GM21381 (cell line): ENCODE results near the gene TLR1.
A peak's percentile ranks its signal among the peaks of the same experiment; 100 is the strongest.
"Not testable (repeated sequence)": the region's sequence is repeated elsewhere in the genome, so short reads cannot be mapped to it uniquely, and the experiment has no call there.

Experiments used
- ATAC-seq: cut with Tn5 transposase; IDR thresholded peaks from one replicate; pipeline ENCODE4 v1.9.1; 2021; ENCODE audit warnings: mild to moderate bottlenecking, moderate library complexity; ENCODE audit not compliant: unreplicated experiment

TLR1 gene

GRCh38 chr4:38780833-38781484 lies 23.6 kb downstream of the TLR1 start:
- ATAC-seq: no peak

GRCh38 chr4:38779790-38780189 lies 24.8 kb downstream of the TLR1 start:
- ATAC-seq: no peak

- not testable (repeated sequence) for ATAC-seq
These were observed 26.7 kb downstream of the TLR1 start for GRCh38 chr4:38777925-38778324.

GRCh38 chr4:38775326-38775725 lies 29.3 kb downstream of the TLR1 start:
- no peak for ATAC-seq

- no peak for ATAC-seq
These were observed 30.2 kb downstream of the TLR1 start for GRCh38 chr4:38774181-38774955.

- ATAC-seq: not testable (repeated sequence)
These were observed 34.3 kb downstream of the TLR1 start for GRCh38 chr4:38770281-38770680.

GRCh38 chr4:38769857-38770256 lies 34.7 kb downstream of the TLR1 start:
- ATAC-seq: no peak

- ATAC-seq: no peak
These were observed 35.1 kb downstream of the TLR1 start for GRCh38 chr4:38769441-38769840.

- ATAC-seq: no peak
These were observed 35.6 kb downstream of the TLR1 start for GRCh38 chr4:38768968-38769394.

GRCh38 chr4:38766940-38767339 lies 37.7 kb downstream of the TLR1 start:
- ATAC-seq: not testable (repeated sequence)

- ATAC-seq: no peak
These were observed 39.2 kb downstream of the TLR1 start for GRCh38 chr4:38765382-38765781.

- no peak for ATAC-seq
These were observed 40.3 kb downstream of the TLR1 start for GRCh38 chr4:38764277-38764676.

GRCh38 chr4:38762560-38762959 lies 42.0 kb downstream of the TLR1 start:
- peak; percentile 35 for ATAC-seq

GRCh38 chr4:38759790-38760122 lies 44.8 kb downstream of the TLR1 start:
- ATAC-seq: no peak

GRCh38 chr4:38759113-38759789 lies 45.3 kb downstream of the TLR1 start:
- ATAC-seq: no peak

GRCh38 chr4:38757945-38758600 lies 46.5 kb downstream of the TLR1 start:
- no peak for ATAC-seq

- no peak for ATAC-seq
These were observed 51.4 kb downstream of the TLR1 start for GRCh38 chr4:38752941-38753806.

- peak; percentile 95 for ATAC-seq
These were observed 52.1 kb downstream of the TLR1 start for GRCh38 chr4:38752372-38752940.

GRCh38 chr4:38751341-38752010 lies 53.1 kb downstream of the TLR1 start:
- ATAC-seq: no peak

GRCh38 chr4:38749336-38749735 lies 55.3 kb downstream of the TLR1 start:
- no peak for ATAC-seq
